Stimulated activated CD4-positive, alpha-beta T cell treated with anti-CD3 and anti-CD28 coated beads, Interleukin-4, amount 100 ng/mL, for 1 hour (primary cell): ENCODE results near the gene MYRF.

Experiments used
- DNase-seq: peaks from one replicate; pipeline ENCODE4 v3.0.0-alpha.2; 2020

Gene MYRF

DNA sequence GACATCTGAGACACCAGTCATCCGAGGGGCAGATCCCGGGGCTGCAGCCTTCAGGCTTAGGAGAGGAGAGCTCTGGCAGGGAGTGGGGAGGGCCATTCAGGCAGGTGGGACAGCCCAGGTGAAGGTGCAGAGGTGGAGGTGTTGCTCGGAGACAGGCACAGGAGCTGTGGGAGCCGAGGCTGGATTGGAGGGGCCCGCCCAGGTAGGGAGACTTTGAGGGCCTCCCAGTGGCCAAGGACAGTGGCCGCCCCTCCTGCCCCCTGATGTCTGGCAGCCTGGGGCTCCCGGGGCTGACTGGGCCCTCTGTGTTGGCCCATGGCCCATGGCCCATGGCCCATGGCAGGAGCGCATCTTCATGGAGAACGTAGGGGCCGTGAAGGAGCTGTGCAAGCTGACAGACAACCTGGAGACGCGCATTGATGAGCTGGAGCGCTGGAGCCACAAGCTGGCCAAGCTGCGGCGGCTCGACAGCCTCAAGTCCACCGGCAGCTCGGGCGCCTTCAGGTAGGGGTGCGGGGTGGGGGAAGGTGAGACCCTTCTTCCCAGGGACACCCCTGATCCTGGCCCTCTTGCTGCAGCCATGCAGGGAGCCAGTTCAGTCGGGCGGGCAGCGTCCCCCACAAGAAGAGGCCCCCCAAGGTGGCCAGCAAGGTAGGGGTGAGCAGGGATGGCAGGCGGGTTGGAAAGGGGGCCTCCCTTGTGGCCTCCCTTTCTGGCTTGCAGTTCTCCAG lies 26.6 kb downstream of the MYRF start:
- DNase-seq: no peak

DNA sequence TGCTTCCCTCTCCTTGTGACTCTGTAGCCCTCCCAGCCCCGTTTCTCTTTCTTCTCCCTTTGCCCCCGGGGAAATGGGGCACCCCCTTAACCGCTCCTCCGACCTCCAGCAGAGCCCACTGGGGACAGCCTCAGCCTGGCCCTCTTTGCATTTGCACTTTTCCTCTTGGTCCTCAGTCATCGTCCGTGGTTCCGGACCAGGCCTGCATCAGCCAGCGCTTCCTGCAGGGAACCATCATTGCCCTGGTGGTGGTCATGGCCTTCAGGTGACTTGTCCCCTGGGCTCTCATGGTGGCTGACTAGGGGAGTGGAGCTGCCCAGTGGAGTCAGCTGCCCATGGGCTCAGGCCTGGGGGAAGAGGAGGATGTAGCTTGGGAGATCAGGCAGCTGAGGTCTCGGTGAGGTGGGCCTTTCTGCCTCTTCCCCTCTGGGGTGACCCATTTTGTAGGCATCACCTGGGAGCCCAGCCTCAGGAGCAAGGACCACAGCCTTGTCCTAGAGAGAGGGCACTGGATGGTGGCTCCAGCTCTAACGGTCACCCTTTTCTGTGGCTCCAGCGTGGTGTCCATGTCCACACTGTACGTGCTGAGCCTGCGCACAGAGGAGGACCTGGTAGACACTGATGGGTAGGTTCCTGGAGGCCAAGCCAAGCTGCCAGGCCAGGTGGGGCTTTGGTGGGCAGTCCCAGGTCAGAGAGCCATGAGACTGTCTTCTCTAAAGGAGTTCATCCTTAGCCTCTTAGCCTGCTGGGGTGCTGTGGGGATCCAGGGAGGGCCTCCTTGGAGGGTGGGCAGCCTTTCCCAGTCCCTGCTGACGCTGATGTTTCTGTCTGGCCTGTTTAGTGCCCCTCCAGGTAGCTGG lies 27.5 kb downstream of the MYRF start:
- no peak for DNase-seq

DNA sequence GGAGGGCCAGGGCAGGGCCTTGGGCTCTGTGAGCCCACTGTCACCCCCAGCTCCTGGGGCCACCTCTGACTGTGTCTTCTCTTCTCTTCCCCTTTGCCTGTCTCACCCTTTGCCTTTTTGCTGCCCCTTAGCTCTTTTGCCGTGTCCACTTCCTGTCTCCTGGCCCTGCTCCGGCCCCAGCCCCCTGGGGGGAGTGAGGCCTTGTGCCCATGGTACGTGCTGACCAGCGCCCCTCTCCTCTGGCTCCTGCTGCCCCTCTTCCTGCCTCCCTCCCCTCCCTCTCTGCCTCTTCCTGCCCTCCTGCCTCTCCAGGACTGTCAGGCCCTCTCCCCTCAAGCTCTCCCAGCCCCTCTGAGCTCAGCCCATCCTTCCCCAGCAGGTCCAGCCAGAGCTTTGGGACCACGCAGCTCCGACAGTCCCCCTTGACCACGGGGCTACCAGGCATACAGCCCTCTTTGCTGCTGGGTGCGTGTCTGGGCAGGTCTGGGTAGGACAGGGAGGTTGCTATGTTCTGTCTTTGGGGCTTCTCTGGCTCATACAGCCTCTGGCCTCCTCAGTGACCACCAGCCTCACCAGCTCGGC lies 28.2 kb downstream of the MYRF start:
- DNase-seq: no peak

DNA sequence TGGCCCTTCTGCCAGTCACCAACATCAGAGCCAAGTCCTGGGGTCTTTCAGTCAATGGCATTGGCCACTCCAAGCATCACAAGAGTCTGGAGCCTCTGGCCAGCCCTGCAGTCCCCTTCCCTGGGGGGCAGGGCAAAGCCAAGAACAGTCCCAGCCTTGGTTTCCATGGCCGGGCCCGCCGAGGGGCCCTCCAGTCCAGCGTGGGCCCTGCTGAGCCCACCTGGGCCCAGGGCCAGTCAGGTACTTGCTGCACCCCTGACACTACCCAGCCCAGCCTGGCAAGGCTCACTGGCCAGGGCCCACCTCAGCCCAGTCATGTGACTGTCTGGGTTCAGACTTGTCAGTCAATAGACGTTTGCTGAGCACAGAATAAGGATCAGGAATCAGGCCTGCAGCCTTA lies 29.1 kb downstream of the MYRF start:
- DNase-seq: no peak

DNA sequence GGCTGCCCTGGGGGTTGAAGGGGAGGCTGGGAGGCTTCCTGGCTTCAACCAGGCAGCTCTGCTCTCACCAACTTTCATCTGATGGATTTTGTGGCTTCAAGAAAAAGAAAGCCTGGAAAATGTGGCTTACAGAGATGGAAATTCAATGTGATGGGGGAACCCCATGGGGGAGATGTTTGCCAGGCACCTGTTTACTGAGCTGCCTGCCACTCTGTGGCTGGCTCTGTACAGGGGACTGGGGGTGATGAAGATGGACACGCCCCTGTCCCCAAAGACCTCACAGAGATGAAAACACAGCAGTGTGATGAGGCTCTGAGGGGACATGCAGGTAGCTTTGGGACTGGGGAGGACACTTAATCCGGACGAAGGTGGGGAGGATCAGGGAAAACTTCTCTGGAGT lies 29.9 kb downstream of the MYRF start:
- DNase-seq: no peak

DNA sequence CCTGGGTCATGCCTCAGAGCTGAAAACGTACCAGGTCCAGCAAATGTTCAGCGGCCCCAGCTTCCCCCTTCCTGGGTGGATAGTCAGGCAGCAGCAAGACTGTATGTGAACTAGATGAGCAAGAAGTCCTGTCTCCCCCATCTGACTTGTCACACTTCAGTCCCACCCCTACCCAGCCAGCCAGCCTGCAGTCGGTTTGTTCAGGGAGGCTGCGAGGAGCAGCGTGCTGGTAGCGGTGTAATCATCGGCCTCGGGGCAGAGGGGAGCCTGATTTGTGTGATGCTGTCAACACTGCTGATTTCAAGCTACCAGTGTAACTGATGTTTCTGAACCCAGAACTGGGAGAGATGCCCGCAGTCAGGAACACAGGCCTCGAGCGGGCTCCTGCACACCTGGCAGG lies 30.4 kb downstream of the MYRF start:
- no peak for DNase-seq

DNA sequence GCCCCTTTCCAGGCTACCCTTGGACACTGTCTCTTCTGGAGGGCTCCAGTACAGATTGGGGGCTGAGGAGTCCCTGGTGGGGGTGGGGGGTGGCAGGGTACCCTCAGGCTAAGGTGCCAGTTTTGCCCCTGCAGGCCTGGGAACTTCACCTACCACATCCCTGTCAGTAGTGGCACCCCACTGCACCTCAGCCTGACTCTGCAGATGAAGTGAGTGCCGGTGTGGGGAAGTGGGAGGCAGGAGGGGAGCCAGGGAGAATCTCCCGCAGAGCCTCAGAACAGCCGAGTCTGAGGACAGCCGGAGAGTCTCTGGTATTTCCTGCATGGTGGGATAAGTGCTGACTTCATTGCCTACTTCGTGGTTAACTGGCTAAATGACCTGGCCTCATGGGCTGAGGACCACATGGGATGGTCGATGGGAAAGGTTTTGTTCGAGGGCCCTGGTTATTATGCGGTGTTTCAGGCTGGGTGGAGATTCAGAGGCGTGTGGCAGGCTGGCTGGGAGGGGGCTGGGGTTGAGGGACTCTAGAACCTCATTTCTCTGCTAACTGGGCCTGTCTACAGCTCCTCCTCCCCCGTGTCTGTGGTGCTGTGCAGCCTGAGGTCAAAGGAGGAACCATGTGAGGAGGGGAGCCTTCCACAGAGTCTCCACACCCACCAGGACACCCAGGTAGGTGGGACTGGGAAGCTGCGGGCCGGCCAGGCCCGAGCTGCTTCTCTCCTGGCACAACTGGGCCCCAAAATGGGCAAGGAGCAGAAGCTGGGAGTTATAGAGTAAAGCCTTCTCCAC lies 31.5 kb downstream of the MYRF start:
- no peak for DNase-seq

DNA sequence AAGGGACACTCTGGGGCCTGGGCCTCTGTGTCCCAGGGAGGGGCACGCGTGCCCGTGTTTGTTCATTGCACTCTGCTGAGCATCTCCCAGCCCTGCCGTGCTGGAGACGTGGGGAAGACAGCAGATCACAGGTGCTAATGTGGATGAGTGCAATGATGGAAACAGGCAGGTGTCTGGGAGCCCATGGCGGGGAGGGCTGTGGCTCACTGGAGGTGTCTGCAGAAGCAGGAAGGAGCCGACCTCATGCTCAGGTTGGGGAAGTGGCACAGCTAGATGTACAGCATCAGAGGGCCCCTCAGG lies 32.0 kb downstream of the MYRF start:
- DNase-seq: no peak

DNA sequence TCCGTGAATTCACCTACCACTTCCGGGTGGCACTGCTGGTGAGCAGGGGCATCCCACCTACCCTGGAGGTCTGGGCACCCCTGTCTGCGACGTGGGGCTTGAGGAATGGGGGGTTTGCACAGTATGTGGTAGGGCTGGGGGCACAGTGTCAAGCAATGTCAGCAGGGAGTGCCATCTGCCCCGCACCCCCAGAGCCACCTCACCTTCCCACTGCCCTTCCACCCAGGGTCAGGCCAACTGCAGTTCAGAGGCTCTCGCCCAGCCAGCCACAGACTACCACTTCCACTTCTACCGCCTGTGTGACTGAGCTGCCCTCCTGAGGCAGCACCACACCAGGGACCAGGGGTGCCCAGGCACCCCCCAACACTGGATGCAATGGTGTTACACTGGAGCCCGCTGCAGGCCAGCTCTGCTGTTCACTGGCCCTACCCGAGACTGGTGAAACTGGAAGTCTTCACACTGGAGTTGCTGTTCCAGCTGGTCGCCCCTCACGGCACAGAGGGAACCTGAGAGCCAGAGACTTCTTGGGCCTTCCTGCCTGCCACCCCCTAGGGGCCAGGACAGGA lies 33.5 kb downstream of the MYRF start:
- no peak for DNase-seq

DNA sequence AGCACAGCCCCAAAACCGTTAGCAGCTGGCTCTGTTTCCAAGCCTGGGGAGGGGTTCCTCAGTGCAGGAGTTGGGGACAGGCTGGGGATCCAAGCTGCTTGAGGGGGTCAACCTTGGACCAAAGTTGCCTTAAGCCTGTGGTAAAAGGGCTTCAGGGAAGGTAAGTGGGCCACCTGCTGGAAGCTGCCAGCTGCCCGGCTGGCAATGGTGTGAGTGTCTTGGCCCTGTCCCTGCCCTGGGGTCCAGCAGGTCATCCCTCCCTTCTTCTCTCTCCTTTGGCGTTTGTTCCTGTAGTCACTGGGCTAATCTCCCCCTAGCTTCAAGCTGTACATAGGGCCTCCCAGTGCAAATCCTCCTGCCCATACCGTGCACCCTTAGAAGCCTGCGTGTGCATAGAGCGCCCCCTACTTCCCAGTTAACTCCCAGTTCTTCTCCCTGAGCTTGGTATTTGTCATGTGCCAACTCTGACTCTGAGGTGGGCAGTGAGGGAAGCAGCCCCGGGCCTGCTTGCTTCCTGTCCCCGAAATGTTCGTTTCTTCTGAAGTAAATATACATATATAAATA lies 35.6 kb downstream of the MYRF start:
- DNase-seq: no peak

DNA sequence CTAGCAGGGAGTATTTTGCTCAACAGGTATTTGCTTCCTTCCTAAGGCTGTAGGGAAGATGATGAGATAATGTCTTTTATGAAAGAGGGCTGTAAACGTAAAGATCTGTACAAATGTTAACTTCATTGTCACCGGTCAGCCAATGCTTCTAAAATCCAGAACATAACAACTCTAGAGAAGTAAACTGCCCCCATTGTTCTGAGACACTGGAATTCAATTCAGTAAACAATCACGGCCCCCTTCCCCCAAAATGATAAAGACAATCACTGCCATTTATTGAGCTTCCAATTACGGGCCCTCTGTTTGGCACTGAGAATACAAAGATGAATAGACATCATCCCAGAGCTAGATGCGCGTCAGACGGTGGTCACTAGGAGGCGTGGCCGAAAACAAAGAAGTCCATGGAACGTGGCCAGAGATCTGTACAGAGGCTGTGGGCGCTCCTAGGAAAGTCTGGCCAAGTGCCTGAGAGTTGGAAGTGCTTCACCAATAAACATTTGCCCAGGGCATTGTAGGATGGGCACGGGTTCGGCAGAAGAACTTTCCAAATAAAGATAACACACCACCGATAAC lies 39.4 kb downstream of the MYRF start:
- DNase-seq: peak; percentile 20

DNA sequence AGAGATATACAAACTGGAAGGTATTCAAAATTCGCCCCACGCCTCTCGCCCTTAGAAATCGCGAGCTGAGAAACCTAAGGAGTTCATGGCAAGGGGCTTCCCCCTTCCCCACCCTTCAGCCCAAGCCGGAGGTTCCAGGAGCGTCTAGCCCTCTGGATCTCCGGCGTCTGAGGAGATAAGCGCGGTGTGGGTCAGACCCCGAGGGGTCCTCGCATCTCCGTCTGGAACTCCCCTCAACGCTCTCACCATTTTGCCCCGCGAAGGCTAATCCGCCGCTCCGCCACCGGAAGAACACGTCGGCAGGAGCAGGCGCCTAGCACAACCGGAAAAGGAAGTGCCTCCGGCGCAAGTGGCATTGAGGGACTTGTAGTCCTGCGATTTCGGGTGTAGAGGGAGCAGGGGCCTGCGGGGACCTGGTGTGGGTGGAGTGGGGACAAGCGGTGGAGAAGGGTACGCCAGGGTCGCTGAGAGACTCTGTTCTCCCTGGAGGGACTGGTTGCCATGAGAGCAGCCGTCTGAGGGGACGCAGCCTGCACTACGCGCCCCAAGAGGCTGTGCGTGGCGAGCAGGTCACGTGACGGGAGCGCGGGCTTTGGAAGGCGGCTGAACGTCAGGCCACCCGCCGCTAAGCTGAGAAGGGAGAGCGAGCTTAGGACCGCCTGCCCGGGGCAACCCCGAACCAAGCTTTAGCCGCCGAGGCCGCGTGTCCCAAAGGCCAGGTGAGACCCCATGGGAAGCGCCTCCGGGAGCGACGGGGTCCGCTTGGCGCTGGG lies 40.1 kb downstream of the MYRF start, which contains the start of the genes FEN1 and TMEM258:
TSS of gene FEN1 (plus strand) at position 602 of the 773 bp plus-strand sequence. CDS start 2,451 bp downstream, outside the sequence.
TSS of gene TMEM258 (minus strand) at position 290 of the 773 bp plus-strand sequence. CDS start at position 249, 41 bp downstream.
- peak; percentile 87 for DNase-seq

DNA sequence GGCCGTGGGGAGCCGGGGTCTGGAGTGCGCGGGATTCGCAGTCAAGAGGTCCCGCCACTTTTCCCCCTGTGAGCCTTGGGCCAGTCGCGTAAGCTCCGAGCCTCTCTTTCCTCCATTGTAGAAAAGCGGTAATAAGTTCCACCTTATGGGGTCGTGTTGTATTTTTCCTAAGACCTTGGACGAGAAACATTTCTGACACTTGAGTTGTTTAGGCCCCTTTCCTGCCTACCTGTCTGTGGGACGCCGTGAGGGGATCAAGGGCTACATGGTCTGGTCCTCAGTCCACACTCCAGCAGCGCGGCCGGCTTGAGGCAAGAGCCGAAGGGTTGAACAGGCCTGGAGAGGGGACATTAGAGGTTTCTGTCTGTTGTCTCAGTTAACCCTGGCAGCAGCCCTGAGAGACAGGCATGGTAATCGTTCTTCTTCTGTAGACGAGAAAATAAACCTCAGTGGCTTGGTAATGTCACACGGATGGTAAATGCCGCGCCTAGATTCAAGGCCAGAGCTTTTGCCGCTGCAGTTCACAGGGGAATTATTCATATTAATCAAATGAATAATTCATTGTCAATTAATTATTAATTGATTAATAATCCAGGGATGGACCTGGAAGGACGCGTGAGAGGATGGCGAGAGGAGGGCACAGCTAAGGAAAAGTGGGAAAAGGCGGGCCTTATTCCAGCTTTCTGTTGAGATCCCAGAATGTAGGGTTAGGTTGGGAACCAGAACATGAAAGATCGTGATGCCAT lies 40.8 kb downstream of the MYRF start:
- DNase-seq: no peak

DNA sequence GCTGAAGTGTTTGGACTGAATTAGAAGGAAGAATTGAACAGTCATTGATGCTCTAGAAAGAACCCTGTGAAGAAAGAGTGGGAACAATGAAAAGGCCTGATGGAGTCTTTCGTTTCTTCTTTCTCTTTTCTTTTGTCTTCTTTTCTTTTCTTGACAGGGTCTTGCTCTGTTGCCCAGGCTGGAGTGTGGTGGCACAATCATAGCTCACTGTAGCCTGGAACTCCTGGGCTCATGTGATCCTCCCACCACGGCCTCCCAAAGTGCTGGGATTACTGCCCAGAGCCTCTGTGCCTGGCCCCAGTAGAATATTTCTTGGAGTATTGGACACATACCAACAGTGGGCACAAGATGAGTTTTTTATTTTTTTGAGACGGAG lies 41.4 kb downstream of the MYRF start:
- DNase-seq: no peak

DNA sequence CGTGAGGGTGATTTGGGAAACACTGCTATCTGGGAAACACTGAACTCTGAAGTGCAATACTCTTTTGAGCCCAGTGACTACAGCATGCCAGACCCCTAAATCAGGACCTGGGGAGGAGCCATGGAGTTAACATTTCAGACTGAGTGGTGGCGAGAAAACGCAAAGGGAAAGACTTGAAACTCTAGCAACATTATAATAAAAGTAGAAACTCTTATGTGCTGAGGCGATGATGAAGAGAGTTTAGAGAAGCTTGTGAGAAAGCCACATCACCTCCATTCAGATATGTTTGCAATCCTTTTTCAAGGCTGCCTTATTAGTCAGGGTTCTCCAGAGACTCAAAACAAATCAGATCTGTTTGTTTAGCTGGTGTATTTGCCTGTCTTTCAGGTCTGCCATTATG lies 42.1 kb downstream of the MYRF start:
- no peak for DNase-seq

DNA sequence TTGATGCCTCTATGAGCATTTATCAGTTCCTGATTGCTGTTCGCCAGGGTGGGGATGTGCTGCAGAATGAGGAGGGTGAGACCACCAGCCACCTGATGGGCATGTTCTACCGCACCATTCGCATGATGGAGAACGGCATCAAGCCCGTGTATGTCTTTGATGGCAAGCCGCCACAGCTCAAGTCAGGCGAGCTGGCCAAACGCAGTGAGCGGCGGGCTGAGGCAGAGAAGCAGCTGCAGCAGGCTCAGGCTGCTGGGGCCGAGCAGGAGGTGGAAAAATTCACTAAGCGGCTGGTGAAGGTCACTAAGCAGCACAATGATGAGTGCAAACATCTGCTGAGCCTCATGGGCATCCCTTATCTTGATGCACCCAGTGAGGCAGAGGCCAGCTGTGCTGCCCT lies 43.0 kb downstream of the MYRF start:
- no peak for DNase-seq

DNA sequence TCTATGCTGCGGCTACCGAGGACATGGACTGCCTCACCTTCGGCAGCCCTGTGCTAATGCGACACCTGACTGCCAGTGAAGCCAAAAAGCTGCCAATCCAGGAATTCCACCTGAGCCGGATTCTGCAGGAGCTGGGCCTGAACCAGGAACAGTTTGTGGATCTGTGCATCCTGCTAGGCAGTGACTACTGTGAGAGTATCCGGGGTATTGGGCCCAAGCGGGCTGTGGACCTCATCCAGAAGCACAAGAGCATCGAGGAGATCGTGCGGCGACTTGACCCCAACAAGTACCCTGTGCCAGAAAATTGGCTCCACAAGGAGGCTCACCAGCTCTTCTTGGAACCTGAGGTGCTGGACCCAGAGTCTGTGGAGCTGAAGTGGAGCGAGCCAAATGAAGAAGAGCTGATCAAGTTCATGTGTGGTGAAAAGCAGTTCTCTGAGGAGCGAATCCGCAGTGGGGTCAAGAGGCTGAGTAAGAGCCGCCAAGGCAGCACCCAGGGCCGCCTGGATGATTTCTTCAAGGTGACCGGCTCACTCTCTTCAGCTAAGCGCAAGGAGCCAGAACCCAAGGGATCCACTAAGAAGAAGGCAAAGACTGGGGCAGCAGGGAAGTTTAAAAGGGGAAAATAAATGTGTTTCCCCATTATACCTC lies 43.6 kb downstream of the MYRF start:
- DNase-seq: no peak

DNA sequence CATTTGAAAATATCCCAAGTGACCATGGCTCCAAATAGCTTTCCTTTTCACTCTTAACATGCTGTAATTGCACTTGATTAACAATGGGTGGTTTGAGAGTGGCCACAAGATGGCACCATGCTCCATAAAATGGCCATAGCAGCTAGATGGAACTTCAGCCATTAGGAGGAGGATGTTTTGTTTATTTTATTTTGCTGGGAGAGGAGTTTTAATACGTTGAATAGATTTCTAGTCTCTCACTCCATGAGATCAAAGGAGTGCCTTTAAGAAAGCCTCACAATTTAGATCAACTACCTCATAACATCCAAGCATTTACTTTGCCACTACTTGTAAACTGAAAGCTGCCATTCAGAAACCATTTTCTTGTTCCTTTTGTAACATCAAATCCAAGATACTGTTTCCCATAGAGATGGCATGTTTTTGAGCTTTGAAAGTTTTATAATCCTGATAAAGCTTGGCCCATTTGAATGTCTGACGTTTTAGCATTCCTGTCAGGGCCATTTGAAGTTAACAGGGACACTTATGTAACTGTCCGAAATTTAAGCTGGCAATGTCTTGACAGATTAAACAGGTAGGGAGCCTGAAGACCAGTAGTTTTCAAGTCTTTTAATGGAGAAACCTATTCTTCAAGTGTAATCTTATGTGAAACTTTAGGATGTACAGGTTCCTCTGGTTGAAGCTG lies 45.0 kb downstream of the MYRF start:
- peak; percentile 62 for DNase-seq

DNA sequence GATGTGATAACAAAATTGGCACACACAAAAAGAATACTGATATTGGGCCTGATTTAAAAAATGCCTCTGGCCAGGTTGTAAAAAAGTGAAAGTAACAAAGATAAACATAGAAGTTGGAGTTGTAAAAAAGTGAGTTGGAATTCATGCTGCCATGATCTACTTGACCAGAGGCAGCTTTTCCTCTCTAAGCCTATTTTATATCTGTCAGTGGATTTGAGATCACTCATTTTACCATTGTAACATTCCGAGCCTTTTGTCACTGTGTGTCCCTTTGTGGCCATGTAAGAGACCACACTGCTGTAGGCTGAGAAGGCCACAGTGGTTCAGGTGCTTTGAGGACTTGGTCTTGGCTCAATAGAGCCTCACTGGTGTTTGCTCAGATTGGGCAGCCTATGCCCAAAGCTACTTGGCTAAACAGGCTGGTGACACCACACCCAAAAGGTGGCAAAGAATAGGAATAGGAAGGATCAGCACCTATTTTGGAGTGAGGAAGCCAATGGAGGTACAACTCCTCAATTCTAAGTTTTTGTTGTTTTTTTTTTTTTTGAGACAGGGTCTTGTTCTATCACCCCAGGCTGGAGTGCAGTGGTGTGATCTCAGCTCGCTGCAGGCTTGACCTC lies 47.3 kb downstream of the MYRF start:
- DNase-seq: no peak
